ENCODE measurements around the gene EXOC2.
"Not testable (repeated sequence)": the region's sequence is repeated elsewhere in the genome, so short reads cannot be mapped to it uniquely, and the experiment has no call there.

DNA sequence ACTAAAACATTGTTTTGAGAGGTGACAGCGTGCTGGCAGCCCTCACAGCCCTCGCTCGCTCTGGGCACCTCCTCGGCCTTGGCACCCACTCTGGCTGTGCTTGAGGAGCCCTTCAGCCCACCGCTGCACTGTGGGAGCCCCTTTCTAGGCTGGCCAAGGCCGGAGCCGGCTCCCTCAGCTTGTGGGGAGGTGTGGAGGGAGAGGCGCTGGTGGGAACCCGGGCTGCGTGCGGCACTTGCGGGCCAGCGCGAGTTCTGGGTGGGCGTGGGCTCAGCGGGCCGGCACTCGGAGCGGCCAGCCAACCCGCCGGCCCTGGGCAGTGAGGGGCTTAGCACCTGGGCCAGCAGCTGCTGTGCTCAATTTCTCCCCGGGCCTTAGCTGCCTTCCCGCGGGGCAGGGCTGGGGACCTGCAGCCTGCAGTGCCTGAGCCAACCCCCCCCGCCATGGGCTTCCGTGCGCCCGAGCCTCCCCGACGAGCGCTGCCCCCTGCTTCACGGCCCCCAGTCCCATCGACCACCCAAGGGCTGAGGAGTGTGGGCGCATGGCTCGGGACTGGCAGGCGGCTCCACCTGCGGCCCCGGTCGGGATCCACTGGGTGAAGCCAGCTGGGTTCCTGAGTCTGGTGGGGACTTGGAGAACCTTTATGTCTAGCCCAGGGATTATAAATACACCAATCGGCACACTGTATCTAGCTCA is 1.6 kb upstream of the EXOC2 start:
- not testable (repeated sequence) for TF ChIP-seq EZH2 (IDR thresholded peaks at IDR 0.05; ENCODE audit: borderline replicate concordance, insufficient read depth, low read depth, low read length, poor library complexity, severe bottlenecking)
- TF ChIP-seq, protein P1, sequence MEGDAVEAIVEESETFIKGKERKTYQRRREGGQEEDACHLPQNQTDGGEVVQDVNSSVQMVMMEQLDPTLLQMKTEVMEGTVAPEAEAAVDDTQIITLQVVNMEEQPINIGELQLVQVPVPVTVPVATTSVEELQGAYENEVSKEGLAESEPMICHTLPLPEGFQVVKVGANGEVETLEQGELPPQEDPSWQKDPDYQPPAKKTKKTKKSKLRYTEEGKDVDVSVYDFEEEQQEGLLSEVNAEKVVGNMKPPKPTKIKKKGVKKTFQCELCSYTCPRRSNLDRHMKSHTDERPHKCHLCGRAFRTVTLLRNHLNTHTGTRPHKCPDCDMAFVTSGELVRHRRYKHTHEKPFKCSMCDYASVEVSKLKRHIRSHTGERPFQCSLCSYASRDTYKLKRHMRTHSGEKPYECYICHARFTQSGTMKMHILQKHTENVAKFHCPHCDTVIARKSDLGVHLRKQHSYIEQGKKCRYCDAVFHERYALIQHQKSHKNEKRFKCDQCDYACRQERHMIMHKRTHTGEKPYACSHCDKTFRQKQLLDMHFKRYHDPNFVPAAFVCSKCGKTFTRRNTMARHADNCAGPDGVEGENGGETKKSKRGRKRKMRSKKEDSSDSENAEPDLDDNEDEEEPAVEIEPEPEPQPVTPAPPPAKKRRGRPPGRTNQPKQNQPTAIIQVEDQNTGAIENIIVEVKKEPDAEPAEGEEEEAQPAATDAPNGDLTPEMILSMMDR (IDR thresholded peaks at IDR 0.05), result not testable (repeated sequence)

Measured in B cell (primary cell).